ENCODE measurements around the gene ZNF205.
"Not testable (repeated sequence)": the region's sequence is repeated elsewhere in the genome, so short reads cannot be mapped to it uniquely, and the experiment has no call there.

ZNF205 gene

GRCh38 chr16:3074860-3075522, 37.4 kb upstream of the ZNF205 start:
- in situ Hi-C loops (cut with MboI; ENCODE audit: low pct_unique_long_range_greater_than_20kb, low sequenced_read_pairs, unreplicated experiment) = no loop called here
- TF ChIP-seq, protein P1, sequence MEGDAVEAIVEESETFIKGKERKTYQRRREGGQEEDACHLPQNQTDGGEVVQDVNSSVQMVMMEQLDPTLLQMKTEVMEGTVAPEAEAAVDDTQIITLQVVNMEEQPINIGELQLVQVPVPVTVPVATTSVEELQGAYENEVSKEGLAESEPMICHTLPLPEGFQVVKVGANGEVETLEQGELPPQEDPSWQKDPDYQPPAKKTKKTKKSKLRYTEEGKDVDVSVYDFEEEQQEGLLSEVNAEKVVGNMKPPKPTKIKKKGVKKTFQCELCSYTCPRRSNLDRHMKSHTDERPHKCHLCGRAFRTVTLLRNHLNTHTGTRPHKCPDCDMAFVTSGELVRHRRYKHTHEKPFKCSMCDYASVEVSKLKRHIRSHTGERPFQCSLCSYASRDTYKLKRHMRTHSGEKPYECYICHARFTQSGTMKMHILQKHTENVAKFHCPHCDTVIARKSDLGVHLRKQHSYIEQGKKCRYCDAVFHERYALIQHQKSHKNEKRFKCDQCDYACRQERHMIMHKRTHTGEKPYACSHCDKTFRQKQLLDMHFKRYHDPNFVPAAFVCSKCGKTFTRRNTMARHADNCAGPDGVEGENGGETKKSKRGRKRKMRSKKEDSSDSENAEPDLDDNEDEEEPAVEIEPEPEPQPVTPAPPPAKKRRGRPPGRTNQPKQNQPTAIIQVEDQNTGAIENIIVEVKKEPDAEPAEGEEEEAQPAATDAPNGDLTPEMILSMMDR (IDR thresholded peaks at IDR 0.05; ENCODE audit: extremely low read depth, insufficient read depth, missing control alignments) = no peak
- DNase-seq (ENCODE audit: low spot score) = peak; percentile 77

- TF ChIP-seq, protein P1 (IDR thresholded peaks at IDR 0.05; ENCODE audit: extremely low read depth, insufficient read depth, missing control alignments) = no peak
- in situ Hi-C loops (cut with MboI; ENCODE audit: low pct_unique_long_range_greater_than_20kb, low sequenced_read_pairs, unreplicated experiment) = no loop called here
- no peak for DNase-seq (ENCODE audit: low spot score)
Measured at GRCh38 chr16:3075523-3075915, 36.9 kb upstream of the ZNF205 start.

- in situ Hi-C loops (cut with MboI; ENCODE audit: low pct_unique_long_range_greater_than_20kb, low sequenced_read_pairs, unreplicated experiment); DNase-seq (ENCODE audit: low spot score): not testable (repeated sequence)
Measured at GRCh38 chr16:3075946-3076345, 36.4 kb upstream of the ZNF205 start.

GRCh38 chr16:3076577-3076976, 35.8 kb upstream of the ZNF205 start:
- in situ Hi-C loops (cut with MboI; ENCODE audit: low pct_unique_long_range_greater_than_20kb, low sequenced_read_pairs, unreplicated experiment) = no loop called here
- DNase-seq (ENCODE audit: low spot score) = no peak
- TF ChIP-seq, protein P1 (IDR thresholded peaks at IDR 0.05; ENCODE audit: extremely low read depth, insufficient read depth, missing control alignments) = no peak

- in situ Hi-C loops (cut with MboI; ENCODE audit: low pct_unique_long_range_greater_than_20kb, low sequenced_read_pairs, unreplicated experiment) = no loop called here
- DNase-seq (ENCODE audit: low spot score) = no peak
- TF ChIP-seq, protein P1 (IDR thresholded peaks at IDR 0.05; ENCODE audit: extremely low read depth, insufficient read depth, missing control alignments) = no peak
Measured at GRCh38 chr16:3080024-3080423, 32.4 kb upstream of the ZNF205 start.

DNA sequence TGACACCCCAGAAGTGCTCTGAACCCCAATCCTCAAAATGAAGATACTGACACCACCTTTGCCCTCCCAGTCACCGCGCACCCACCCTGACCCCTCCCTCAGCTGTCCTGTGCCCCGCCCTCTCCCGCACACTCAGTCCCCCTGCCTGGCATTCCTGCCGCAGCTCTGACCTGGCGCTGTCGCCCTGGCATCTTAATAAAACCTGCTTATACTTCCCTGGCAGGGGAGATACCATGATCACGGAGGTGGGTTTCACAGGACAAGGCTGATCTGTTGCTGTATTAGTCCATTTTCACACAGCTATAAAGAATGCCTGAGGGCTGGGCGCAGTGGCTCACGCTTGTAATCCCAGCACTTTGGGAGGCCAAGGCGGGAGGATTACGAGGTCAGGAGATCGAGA, 30.4 kb upstream of the ZNF205 start:
- DNase-seq (ENCODE audit: low spot score); in situ Hi-C loops (cut with MboI; ENCODE audit: low pct_unique_long_range_greater_than_20kb, low sequenced_read_pairs, unreplicated experiment): not testable (repeated sequence)

DNA sequence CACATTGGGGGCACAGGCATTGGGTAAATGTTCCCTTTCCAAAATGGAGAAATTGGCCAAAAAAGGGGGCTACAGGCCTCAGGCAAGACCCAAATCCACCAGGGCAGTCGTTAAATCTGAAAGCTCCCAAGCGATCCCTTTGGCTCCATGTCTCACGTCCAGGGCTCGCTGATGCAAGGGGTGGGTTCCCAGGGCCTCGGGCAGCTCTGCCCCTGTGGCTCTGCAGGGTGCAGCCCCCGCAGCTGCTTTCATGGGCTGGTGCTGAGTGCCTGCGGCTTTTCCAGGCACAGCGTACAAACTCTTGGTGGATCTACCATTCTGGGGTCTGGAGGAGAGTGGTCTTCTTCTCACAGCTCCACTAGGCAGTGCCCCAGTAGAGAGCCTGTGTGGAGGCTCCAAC, 29.0 kb upstream of the ZNF205 start:
- in situ Hi-C loops (cut with MboI; ENCODE audit: low pct_unique_long_range_greater_than_20kb, low sequenced_read_pairs, unreplicated experiment); DNase-seq (ENCODE audit: low spot score): not testable (repeated sequence)

- in situ Hi-C loops (cut with MboI; ENCODE audit: low pct_unique_long_range_greater_than_20kb, low sequenced_read_pairs, unreplicated experiment) = no loop called here
- TF ChIP-seq, protein P1 (IDR thresholded peaks at IDR 0.05; ENCODE audit: extremely low read depth, insufficient read depth, missing control alignments) = no peak
- DNase-seq (ENCODE audit: low spot score) = no peak
Measured at GRCh38 chr16:3084491-3084890, 27.9 kb upstream of the ZNF205 start.

Measured in GM13977 (cell line).